Fibroblast of mammary gland (primary cell): ENCODE measurements around the gene GUCA1A.

Experiments used
- DNase-seq: peaks from one replicate; pipeline ENCODE4 v3.0.0-alpha.2; 2010; ENCODE audit warnings: low read depth
- H3K4me3 ChIP-seq: 2 replicates; pipeline ENCODE4 v1.5.1; 2011; ENCODE audit warnings: low read depth, mild to moderate bottlenecking, low read length, moderate library complexity; ENCODE audit not compliant: control insufficient read depth
- CTCF ChIP-seq: conservative IDR thresholded peaks from 2 replicates; pipeline ENCODE4 v1.5.1; 2011; ENCODE audit warnings: low read depth, low read length, inconsistent platforms; ENCODE audit not compliant: control insufficient read depth, insufficient read depth

Gene GUCA1A

DNA sequence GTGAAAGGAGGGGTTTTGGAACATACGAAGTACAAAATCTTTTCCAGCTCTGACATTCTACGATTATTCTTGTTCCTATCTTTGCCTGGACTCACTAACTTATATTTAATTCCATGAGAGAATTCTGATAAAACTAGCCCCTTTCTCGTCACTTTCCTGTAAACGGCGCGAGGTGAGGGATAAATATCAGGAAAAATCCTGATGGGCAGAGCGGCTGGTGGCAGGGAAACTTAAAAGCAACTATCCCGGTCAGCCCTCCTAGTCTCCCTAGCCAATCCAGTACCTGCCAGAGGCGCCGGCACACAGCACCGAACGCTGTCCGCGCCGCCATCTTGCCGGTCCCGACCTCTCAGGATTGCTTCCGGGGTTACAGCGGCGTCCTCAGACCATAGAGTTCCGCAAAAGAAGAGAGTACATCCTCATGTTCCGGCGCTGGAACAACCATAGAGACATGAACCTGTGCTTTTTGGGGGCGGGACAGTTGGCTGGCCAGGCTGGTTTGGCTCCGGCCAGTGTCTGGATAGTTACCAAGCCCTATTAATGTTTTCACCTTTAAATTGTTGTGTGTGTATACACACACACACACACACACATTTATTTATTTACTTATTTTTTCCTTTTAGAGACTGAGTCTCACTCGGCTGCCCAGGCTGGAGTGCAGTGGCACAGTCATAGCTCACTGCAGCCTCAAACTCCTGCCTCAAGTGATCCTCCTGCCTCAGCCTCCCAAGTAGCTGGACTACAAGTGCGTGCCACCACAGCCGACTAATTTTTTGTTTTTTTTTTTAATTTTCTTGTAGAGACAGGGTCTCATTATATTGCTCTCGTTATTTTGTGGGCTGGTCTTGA lies 44.6 kb downstream of the GUCA1A start, which contains the start of gene MRPS10:
Gene MRPS10, minus strand, starts transcription at position 343 of the 849 bp plus-strand sequence. Its CDS starts 12 bp downstream, at position 331.
- peak within 1 kb of the TSS; percentile 98 for H3K4me3 ChIP-seq
- peak; percentile 93 for DNase-seq
- TF ChIP-seq CTCF = no peak

GRCh38 chr6:42220807-42221206 lies 47.6 kb downstream of the GUCA1A start:
- no peak for TF ChIP-seq CTCF
- DNase-seq = no peak
- no peak overlapping the region for H3K4me3 ChIP-seq

- no peak overlapping the region for H3K4me3 ChIP-seq
- no peak for TF ChIP-seq CTCF
- no peak for DNase-seq
Measured at GRCh38 chr6:42221546-42221945, 48.4 kb downstream of the GUCA1A start.

- DNase-seq = no peak
- TF ChIP-seq CTCF = no peak
- H3K4me3 ChIP-seq = no peak overlapping the region
Measured at GRCh38 chr6:42222448-42222847, 49.3 kb downstream of the GUCA1A start.

DNA sequence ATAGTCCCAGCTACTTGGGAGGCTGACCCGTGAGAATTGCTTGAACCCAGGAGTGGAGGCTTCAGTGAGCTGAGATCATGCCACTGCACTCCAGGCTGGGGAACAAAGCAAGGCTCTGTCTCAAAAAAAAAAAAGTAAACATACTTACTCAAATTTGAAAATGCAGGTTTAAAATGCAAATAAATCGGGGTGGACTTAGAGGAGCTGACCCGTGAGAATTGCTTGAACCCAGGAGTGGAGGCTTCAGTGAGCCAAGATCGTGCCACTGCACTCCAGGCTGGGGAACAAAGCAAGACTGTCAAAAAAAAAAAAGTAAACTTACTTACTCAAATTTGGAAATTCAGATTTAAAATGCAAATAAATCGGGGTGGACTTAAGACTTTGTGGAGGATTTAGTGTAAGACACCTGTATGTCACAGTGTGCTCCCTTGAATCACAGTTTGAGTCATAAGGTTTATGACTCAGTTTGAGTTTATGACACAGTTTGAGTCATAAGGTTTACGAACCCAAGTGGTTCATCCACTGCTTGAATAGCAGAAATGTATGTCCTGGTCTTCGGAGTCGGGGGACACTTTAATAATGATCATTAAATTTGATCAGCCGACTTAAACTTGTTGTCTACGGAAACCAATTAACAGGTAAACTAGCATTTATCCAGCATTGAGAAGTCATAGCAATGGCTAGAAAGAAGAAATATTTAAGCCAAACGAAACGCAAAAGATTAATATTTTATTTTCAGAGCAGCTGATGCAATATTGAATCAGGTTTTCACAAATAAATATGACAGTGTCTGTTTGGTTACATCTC lies 51.3 kb downstream of the GUCA1A start:
- TF ChIP-seq CTCF = no peak
- DNase-seq = peak; percentile 97
- peak overlapping the region; percentile 9 for H3K4me3 ChIP-seq

GRCh38 chr6:42225029-42225339 lies 51.8 kb downstream of the GUCA1A start:
- no peak for TF ChIP-seq CTCF
- no peak for DNase-seq
- H3K4me3 ChIP-seq = no peak overlapping the region
